AG08395 (cell line): ENCODE data around the gene IQSEC1.

Experiments used
- DNase-seq: peaks from one replicate; pipeline ENCODE4 v3.0.0; 2012; ENCODE audit warnings: mixed read lengths, low spot score

The IQSEC1 gene

GRCh38 chr3:12954180-12954579, 119.0 kb downstream of the IQSEC1 start:
- DNase-seq = no peak

- DNase-seq = no peak
Observed at GRCh38 chr3:12953201-12953995, 119.8 kb downstream of the IQSEC1 start.

GRCh38 chr3:12952343-12953200, 120.7 kb downstream of the IQSEC1 start:
- DNase-seq = no peak

GRCh38 chr3:12948891-12949711, 124.1 kb downstream of the IQSEC1 start:
- DNase-seq = peak; percentile 86

- peak; percentile 61 for DNase-seq
Observed at GRCh38 chr3:12948371-12948770, 124.9 kb downstream of the IQSEC1 start.

- DNase-seq = peak; percentile 85
Observed at GRCh38 chr3:12947504-12948369, 125.5 kb downstream of the IQSEC1 start.

GRCh38 chr3:12946649-12947316, 126.4 kb downstream of the IQSEC1 start:
- peak; percentile 35 for DNase-seq

GRCh38 chr3:12946251-12946648, 127.0 kb downstream of the IQSEC1 start:
- DNase-seq = no peak

- no peak for DNase-seq
Observed at GRCh38 chr3:12944849-12945248, 128.4 kb downstream of the IQSEC1 start.

GRCh38 chr3:12944413-12944812, 128.8 kb downstream of the IQSEC1 start:
- DNase-seq = no peak

GRCh38 chr3:12943124-12944021, 129.9 kb downstream of the IQSEC1 start:
- no peak for DNase-seq

- no peak for DNase-seq
Observed at GRCh38 chr3:12941495-12942023, 131.7 kb downstream of the IQSEC1 start.

- DNase-seq = no peak
Observed at GRCh38 chr3:12940854-12941253, 132.4 kb downstream of the IQSEC1 start.

GRCh38 chr3:12939137-12939536, 134.1 kb downstream of the IQSEC1 start:
- no peak for DNase-seq

- DNase-seq = peak; percentile 69
Observed at GRCh38 chr3:12938258-12938711, 134.9 kb downstream of the IQSEC1 start.

GRCh38 chr3:12935861-12936830, 137.1 kb downstream of the IQSEC1 start:
- DNase-seq = no peak

- DNase-seq = no peak
Observed at GRCh38 chr3:12935023-12935860, 138.0 kb downstream of the IQSEC1 start.
